ENCODE measurements around the gene UMAD1. TPM values are rescaled to one million over a fixed set of nuclear protein-coding genes. Genes with fewer than 3 reads are reported as not detected.
A peak's percentile ranks its signal among the peaks of the same experiment; 100 is the strongest.

The UMAD1 gene
- total and polyA plus RNA-seq, 2 of the 13 experiments (the other 11 are each of a cell fraction or from before 2014, with no cell fraction given) = 16.8 to 17.6 TPM

DNA sequence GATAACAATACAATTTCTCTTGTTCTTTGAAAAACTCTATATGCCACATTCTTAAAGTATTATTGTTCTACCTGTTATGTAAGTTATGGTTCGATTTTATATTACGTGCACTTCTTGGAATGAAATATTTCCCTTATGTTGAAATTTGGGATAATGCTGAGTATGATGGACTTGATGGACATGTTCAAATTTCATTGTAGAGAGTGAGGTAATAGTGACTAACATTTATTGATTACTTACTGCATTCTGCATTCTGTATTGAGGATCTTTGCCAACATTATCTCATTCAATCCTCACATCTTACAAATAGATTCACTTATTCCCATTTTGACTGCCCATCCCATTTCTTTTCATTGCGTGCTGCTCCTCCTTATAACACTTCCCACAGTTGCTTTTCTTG, 208.3 kb downstream of the UMAD1 start:
- Histone ChIP-seq H3K27ac (ENCODE audit: extremely low read length, insufficient read depth, low read length) (no peak overlapping the region), H3K4me1 (ENCODE audit: insufficient read depth, low read length) (no peaks in the 10 kb centered on the region), H3K9me3 (ENCODE audit: low read length) (no peaks in the 10 kb centered on the region), H3K79me2 (ENCODE audit: insufficient read depth, low read length) (no peaks in the 10 kb centered on the region), H3K4me2 (ENCODE audit: low read depth, low read length) (no peak overlapping the region), H3K9ac (ENCODE audit: insufficient read depth, low read depth, low read length) (no peak overlapping the region), H3K36me3 (replicated peaks in 1 of 2; ENCODE audit: control insufficient read depth in 1 of 2, insufficient read depth in 2 of 2, low read length in 2 of 2) (no peaks in the 10 kb centered on the region), H4K20me1 (ENCODE audit: insufficient read depth, low read length) (no peaks in the 10 kb centered on the region), H3K27me3 (ENCODE audit: control insufficient read depth in 1 of 2, insufficient read depth in 2 of 2, low read length in 2 of 2) (no peaks in the 10 kb centered on the region), H2AFZ (ENCODE audit: low read length) (no peak overlapping the region), H3K4me3 (replicated peaks in 1 of 3; ENCODE audit: insufficient read depth in 1 of 3, low read depth in 2 of 3, low read length in 3 of 3) (no peak overlapping the region)
- ATAC-seq (no peak), FAIRE-seq (no peak), DNase-seq (ENCODE audit: low spot score) (no peak)
- 76% methylated on average over 3 of the region's 3 CpGs for WGBS (ENCODE audit: low lambda C conversion rate)
- intact Hi-C loops (cut with micrococcal nuclease; ENCODE audit: unreplicated experiment) (no loop called here), in situ Hi-C loops (cut with HindIII; ENCODE audit: extremely low pct_ligation_motif_present, low pct_unique_long_range_greater_than_20kb) (no loop called here)
- ChIA-PET CTCF (ENCODE audit: low intra/inter-chr PET ratio, low total read pairs) (no interaction called here), POLR2A (no interaction called here)
- BruUV-seq (replicated peaks) = no TSS peak
- TF ChIP-seq ZMYM4 (CRISPR knock-in tag; IDR thresholded peaks at IDR 0.05) = no peak
- no peak for TF ChIP-seq FIP1L1 (IDR thresholded peaks at IDR 0.05; ENCODE audit: borderline replicate concordance, insufficient read depth, low read depth, low read length)
- TF ChIP-seq GABPB1 (CRISPR knock-in tag; IDR thresholded peaks at IDR 0.05) = no peak
- TF ChIP-seq ARNT2 (CRISPR knock-in tag; IDR thresholded peaks at IDR 0.05; ENCODE audit: low read depth) = no peak
- no peak for TF ChIP-seq ZSCAN12 (CRISPR knock-in tag; IDR thresholded peaks at IDR 0.05)
- no peak for TF ChIP-seq DNMT1 (CRISPR knock-in tag; IDR thresholded peaks at IDR 0.05)
- no peak for TF ChIP-seq KMT2A (CRISPR knock-in tag; IDR thresholded peaks at IDR 0.05)
- no peak for TF ChIP-seq ZBTB1 (CRISPR knock-in tag; IDR thresholded peaks at IDR 0.05; ENCODE audit: borderline replicate concordance)
- no peak for TF ChIP-seq AKAP8 (CRISPR knock-in tag; IDR thresholded peaks at IDR 0.05)
- TF ChIP-seq ATAD3A (CRISPR knock-in tag; IDR thresholded peaks at IDR 0.05) = no peak
- TF ChIP-seq CEBPG (CRISPR knock-in tag; IDR thresholded peaks at IDR 0.05) = no peak

DNA sequence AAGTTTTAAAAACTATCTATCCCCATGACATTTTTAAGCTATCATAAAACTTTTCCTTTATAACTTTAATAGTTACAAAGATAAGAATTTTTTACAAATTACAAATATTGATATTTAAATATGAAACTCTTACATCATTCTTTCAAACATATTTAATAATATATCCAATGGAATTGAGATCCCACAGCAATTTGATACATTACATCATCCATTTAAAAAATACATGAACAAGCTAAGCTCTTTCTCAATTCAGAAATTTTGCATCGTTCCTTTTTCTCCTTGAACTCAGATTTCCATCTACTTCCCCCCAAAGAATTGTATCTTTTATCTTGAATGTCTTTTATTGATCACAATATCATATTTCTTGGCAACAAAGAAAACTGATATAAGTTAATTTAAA, 209.6 kb downstream of the UMAD1 start:
- no peak overlapping the region for H2AFZ ChIP-seq (ENCODE audit: low read length)
- no TSS peak for BruUV-seq (replicated peaks)
- H3K9me3 ChIP-seq (ENCODE audit: low read length) = peaks cover 9% of the 10 kb centered on the region
- ChIA-PET CTCF (ENCODE audit: low intra/inter-chr PET ratio, low total read pairs) (no interaction called here), POLR2A (no interaction called here)
- H4K20me1 ChIP-seq (ENCODE audit: insufficient read depth, low read length) = no peaks in the 10 kb centered on the region
- no peak overlapping the region for H3K4me3 ChIP-seq (replicated peaks in 1 of 3; ENCODE audit: insufficient read depth in 1 of 3, low read depth in 2 of 3, low read length in 3 of 3)
- ATAC-seq = no peak
- H3K4me1 ChIP-seq (ENCODE audit: insufficient read depth, low read length) = no peaks in the 10 kb centered on the region
- H3K9ac ChIP-seq (ENCODE audit: insufficient read depth, low read depth, low read length) = no peak overlapping the region
- in situ Hi-C loops (cut with HindIII; ENCODE audit: extremely low pct_ligation_motif_present, low pct_unique_long_range_greater_than_20kb) (no loop called here), intact Hi-C loops (cut with micrococcal nuclease; ENCODE audit: unreplicated experiment) (no loop called here)
- H3K4me2 ChIP-seq (ENCODE audit: low read depth, low read length) = no peak overlapping the region
- no peak for FAIRE-seq
- no peaks in the 10 kb centered on the region for H3K27me3 ChIP-seq (ENCODE audit: control insufficient read depth in 1 of 2, insufficient read depth in 2 of 2, low read length in 2 of 2)
- no peak for DNase-seq (ENCODE audit: low spot score)
- WGBS (ENCODE audit: low lambda C conversion rate) = 93% methylated on average over 1 of the region's 1 CpG
- no peaks in the 10 kb centered on the region for H3K36me3 ChIP-seq (replicated peaks in 1 of 2; ENCODE audit: control insufficient read depth in 1 of 2, insufficient read depth in 2 of 2, low read length in 2 of 2)
- no peak for TF ChIP-seq TP53 (CRISPR knock-in tag; conservative IDR thresholded peaks at IDR 0.05)
- TF ChIP-seq ATF7 (IDR thresholded peaks at IDR 0.05) = peak; percentile 63
- TF ChIP-seq ATF7 (CRISPR knock-in tag; IDR thresholded peaks at IDR 0.05) = no peak
- H3K79me2 ChIP-seq (ENCODE audit: insufficient read depth, low read length) = no peaks in the 10 kb centered on the region
- no peak overlapping the region for H3K27ac ChIP-seq (ENCODE audit: extremely low read length, insufficient read depth, low read length)
